ENCODE measurements around the gene ABHD15.

ABHD15 gene

GRCh38 chr17:29607557-29608195 lies 40.8 kb upstream of the ABHD15 start:
- TF ChIP-seq GATA2 (IDR thresholded peaks at IDR 0.05; ENCODE audit: low read depth, low read length) (no peak), GATA3 (IDR thresholded peaks at IDR 0.05; ENCODE audit: low read depth, low read length) (no peak)

- TF ChIP-seq GATA2 (IDR thresholded peaks at IDR 0.05; ENCODE audit: low read depth, low read length) (no peak), GATA3 (IDR thresholded peaks at IDR 0.05; ENCODE audit: low read depth, low read length) (no peak)
These were observed 36.4 kb upstream of the ABHD15 start for GRCh38 chr17:29603109-29603674.

GRCh38 chr17:29597361-29598172 lies 30.7 kb upstream of the ABHD15 start:
- TF ChIP-seq GATA3 (IDR thresholded peaks at IDR 0.05; ENCODE audit: low read depth, low read length) = no peak
- TF ChIP-seq GATA2 (IDR thresholded peaks at IDR 0.05; ENCODE audit: low read depth, low read length) = no peak

DNA sequence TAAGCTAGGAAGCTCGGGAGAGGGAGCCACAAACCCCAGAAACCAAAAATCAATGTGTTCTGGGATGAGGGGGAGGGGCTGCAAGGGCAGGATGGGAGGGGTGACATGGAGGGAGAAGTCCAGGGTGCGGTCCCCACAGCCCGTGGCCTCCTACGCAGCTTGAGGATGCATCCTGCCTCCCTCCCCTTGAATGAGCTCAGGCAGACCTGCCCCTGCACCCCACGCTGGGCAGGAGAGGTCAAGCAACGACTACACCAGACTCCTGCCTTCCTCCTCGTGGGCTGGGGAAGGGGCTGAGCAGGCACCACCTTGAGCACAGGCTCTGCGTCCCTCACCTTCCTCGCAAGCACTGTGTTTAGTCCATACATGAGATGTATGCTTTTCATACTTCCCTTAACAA lies 30.0 kb upstream of the ABHD15 start:
- no peak for TF ChIP-seq GATA2 (IDR thresholded peaks at IDR 0.05; ENCODE audit: low read depth, low read length)
- TF ChIP-seq GATA3 (IDR thresholded peaks at IDR 0.05; ENCODE audit: low read depth, low read length) = no peak

GRCh38 chr17:29595943-29596774 lies 29.3 kb upstream of the ABHD15 start:
- TF ChIP-seq GATA2 (IDR thresholded peaks at IDR 0.05; ENCODE audit: low read depth, low read length) = no peak

GRCh38 chr17:29595107-29595942 lies 28.5 kb upstream of the ABHD15 start:
- no peak for TF ChIP-seq GATA3 (IDR thresholded peaks at IDR 0.05; ENCODE audit: low read depth, low read length)
- TF ChIP-seq GATA2 (IDR thresholded peaks at IDR 0.05; ENCODE audit: low read depth, low read length) = no peak

DNA sequence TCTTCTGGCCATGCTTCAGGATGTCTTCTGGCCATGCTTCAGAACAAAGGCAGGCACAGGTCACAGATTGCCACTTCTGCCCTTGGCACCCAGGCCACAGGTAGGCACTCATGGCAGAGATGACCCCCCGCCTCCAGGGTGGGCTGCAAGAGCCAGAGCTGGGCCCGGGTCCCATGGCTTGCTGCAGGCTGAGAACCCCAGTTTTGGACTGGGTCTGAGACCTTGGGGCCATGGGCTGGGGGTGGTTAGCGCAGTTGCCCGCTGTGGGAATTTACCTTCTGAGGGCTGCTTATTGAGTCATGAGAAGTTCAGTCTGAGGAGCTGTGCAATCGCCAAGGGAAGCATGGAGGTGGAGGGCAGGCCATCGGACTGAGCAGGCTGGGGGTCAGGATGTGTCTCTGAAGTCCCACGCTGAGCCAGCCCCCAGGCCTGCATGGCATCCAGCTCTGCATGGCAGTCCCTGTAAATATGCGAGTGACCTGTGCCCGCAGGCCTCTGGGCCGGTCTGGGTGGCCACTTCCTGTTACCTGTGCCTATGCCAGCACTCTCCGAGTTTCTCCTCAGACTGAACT lies 27.8 kb upstream of the ABHD15 start:
- no peak for TF ChIP-seq GATA3 (IDR thresholded peaks at IDR 0.05; ENCODE audit: low read depth, low read length)
- no peak for TF ChIP-seq GATA2 (IDR thresholded peaks at IDR 0.05; ENCODE audit: low read depth, low read length)

GRCh38 chr17:29593591-29594518 lies 27.0 kb upstream of the ABHD15 start:
- TF ChIP-seq GATA2 (IDR thresholded peaks at IDR 0.05; ENCODE audit: low read depth, low read length) = no peak
- TF ChIP-seq GATA3 (IDR thresholded peaks at IDR 0.05; ENCODE audit: low read depth, low read length) = no peak

GRCh38 chr17:29592850-29593551 lies 26.2 kb upstream of the ABHD15 start, which contains the start of gene ANKRD13B:
Gene ANKRD13B, plus strand, starts transcription at chr17:29593132. Its CDS starts 490 bp downstream, at chr17:29593622.
- TF ChIP-seq GATA2 (IDR thresholded peaks at IDR 0.05; ENCODE audit: low read depth, low read length) = no peak
- no peak for TF ChIP-seq GATA3 (IDR thresholded peaks at IDR 0.05; ENCODE audit: low read depth, low read length)

- no peak for TF ChIP-seq GATA3 (IDR thresholded peaks at IDR 0.05; ENCODE audit: low read depth, low read length)
- no peak for TF ChIP-seq GATA2 (IDR thresholded peaks at IDR 0.05; ENCODE audit: low read depth, low read length)
These were observed 25.1 kb upstream of the ABHD15 start for GRCh38 chr17:29591737-29592608.
